SU-DHL-6 (cell line): Measurements from ENCODE around the gene PTPRG.

Experiments
- H2AFZ ChIP-seq: fragments of 200-600 bp; sonication (generic); 2 replicates; pipeline ENCODE4 v1.6.1; 2014; ENCODE audit warnings: low read depth, mild to moderate bottlenecking, moderate library complexity, mixed read lengths, antibody characterized with exemption, low read length; ENCODE audit not compliant: severe bottlenecking
- H3F3A ChIP-seq: fragments of 200-600 bp; shearing (Covaris generic); 2 replicates; pipeline ENCODE4 v1.6.0; 2016; ENCODE audit warnings: antibody characterized with exemption, mild to moderate bottlenecking; ENCODE audit not compliant: insufficient read depth
- H3K27ac ChIP-seq: fragments of 200-600 bp; sonication (generic); 2 replicates; pipeline ENCODE4 v1.5.1; 2016; ENCODE audit warnings: low read depth, mild to moderate bottlenecking, low read length, moderate library complexity, mixed read lengths
- H3K27me3 ChIP-seq: fragments of 200-600 bp; sonication (generic), shearing (Covaris generic); 2 replicates; pipeline ENCODE4 v1.6.0; 2014; ENCODE audit warnings: mild to moderate bottlenecking, low read length
- H3K36me3 ChIP-seq: fragments of 200-600 bp; sonication (generic); 2 replicates; pipeline ENCODE4 v1.6.1; 2014; ENCODE audit warnings: mild to moderate bottlenecking, low read length, mixed read lengths
- H3K4me2 ChIP-seq: fragments of 300-600, 200-600 bp; shearing (Covaris generic), sonication (generic); 2 replicates; pipeline ENCODE4 v1.6.0; 2014; ENCODE audit warnings: low read length, low read depth, mild to moderate bottlenecking; ENCODE audit not compliant: poor library complexity, severe bottlenecking
- H3K4me3 ChIP-seq: fragments of 200-600 bp; sonication (generic); 2 replicates; pipeline ENCODE4 v1.5.1; 2014; ENCODE audit warnings: antibody characterized with exemption, low read length, mild to moderate bottlenecking, mixed read lengths; ENCODE audit not compliant: insufficient read depth, poor library complexity, severe bottlenecking
- H3K79me2 ChIP-seq: fragments of 200-600 bp; sonication (generic); 2 replicates; pipeline ENCODE4 v1.6.1; 2014; ENCODE audit warnings: mild to moderate bottlenecking, low read length, moderate library complexity; ENCODE audit not compliant: insufficient read depth
- H3K9ac ChIP-seq: fragments of 200-600 bp; sonication (generic); 2 replicates; pipeline ENCODE4 v1.7.0; 2014; ENCODE audit warnings: mild to moderate bottlenecking, low read length
- H3K9me2 ChIP-seq: fragments of 200-600 bp; sonication (generic); replicated peaks from 2 replicates; pipeline ENCODE4 v1.6.1; 2014; ENCODE audit warnings: low read length; ENCODE audit not compliant: insufficient read depth
- H3K9me3 ChIP-seq: fragments of 200-600 bp; sonication (generic); 2 replicates; pipeline ENCODE4 v1.6.1; 2014; ENCODE audit warnings: low read length, mixed read lengths; ENCODE audit not compliant: insufficient read depth
- H4K20me1 ChIP-seq: fragments of 200-600 bp; sonication (generic); 2 replicates; pipeline ENCODE4 v1.6.1; 2014; ENCODE audit warnings: low read depth, mild to moderate bottlenecking, antibody characterized with exemption, low read length, moderate library complexity, mixed read lengths
- EZH2phosphoT487 ChIP-seq: fragments of 200-600 bp; sonication (generic), shearing (Covaris generic); conservative IDR thresholded peaks from 2 replicates; pipeline ENCODE4 v1.6.1; 2018; ENCODE audit warnings: mild to moderate bottlenecking, antibody characterized with exemption, low read length, moderate library complexity, mixed read lengths
- TF ChIP-seq, protein P1 (sequence below): fragments of 200-600 bp; sonication (generic); IDR thresholded peaks from one replicate; pipeline ENCODE4 v1.5.1; 2017; ENCODE audit warnings: antibody characterized with exemption, mild to moderate bottlenecking, low read length, moderate library complexity; ENCODE audit not compliant: insufficient read depth, poor library complexity, severe bottlenecking

Gene PTPRG

GRCh38 chr3:62100282-62100989 lies 539.1 kb downstream of the PTPRG start:
- H4K20me1 ChIP-seq, result no peaks in the 10 kb centered on the region
- no peaks in the 10 kb centered on the region for H3K79me2 ChIP-seq
- H3K9me3 ChIP-seq, result no peaks in the 10 kb centered on the region
- no peak overlapping the region for H3K9ac ChIP-seq
- no peak overlapping the region for H2AFZ ChIP-seq
- H3K27ac ChIP-seq, result no peak overlapping the region
- H3F3A ChIP-seq, result no peaks in the 10 kb centered on the region
- H3K4me2 ChIP-seq, result no peak overlapping the region
- TF ChIP-seq, protein P1, sequence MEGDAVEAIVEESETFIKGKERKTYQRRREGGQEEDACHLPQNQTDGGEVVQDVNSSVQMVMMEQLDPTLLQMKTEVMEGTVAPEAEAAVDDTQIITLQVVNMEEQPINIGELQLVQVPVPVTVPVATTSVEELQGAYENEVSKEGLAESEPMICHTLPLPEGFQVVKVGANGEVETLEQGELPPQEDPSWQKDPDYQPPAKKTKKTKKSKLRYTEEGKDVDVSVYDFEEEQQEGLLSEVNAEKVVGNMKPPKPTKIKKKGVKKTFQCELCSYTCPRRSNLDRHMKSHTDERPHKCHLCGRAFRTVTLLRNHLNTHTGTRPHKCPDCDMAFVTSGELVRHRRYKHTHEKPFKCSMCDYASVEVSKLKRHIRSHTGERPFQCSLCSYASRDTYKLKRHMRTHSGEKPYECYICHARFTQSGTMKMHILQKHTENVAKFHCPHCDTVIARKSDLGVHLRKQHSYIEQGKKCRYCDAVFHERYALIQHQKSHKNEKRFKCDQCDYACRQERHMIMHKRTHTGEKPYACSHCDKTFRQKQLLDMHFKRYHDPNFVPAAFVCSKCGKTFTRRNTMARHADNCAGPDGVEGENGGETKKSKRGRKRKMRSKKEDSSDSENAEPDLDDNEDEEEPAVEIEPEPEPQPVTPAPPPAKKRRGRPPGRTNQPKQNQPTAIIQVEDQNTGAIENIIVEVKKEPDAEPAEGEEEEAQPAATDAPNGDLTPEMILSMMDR, result no peak
- no peak for TF ChIP-seq EZH2phosphoT487
- H3K36me3 ChIP-seq, result no peaks in the 10 kb centered on the region
- no peaks in the 10 kb centered on the region for H3K9me2 ChIP-seq
- H3K4me3 ChIP-seq, result no peak overlapping the region
- H3K27me3 ChIP-seq, result no peaks in the 10 kb centered on the region

GRCh38 chr3:62101488-62101887 lies 540.1 kb downstream of the PTPRG start:
- H3F3A ChIP-seq, result no peaks in the 10 kb centered on the region
- H3K79me2 ChIP-seq, result no peaks in the 10 kb centered on the region
- no peak overlapping the region for H2AFZ ChIP-seq
- no peak overlapping the region for H3K27ac ChIP-seq
- no peak for TF ChIP-seq EZH2phosphoT487
- TF ChIP-seq, protein P1, result no peak
- H3K9me3 ChIP-seq, result no peaks in the 10 kb centered on the region
- no peaks in the 10 kb centered on the region for H3K36me3 ChIP-seq
- H3K4me2 ChIP-seq, result no peak overlapping the region
- H3K27me3 ChIP-seq, result no peaks in the 10 kb centered on the region
- H3K4me3 ChIP-seq, result no peak overlapping the region
- H3K9me2 ChIP-seq, result no peaks in the 10 kb centered on the region
- H4K20me1 ChIP-seq, result no peaks in the 10 kb centered on the region
- no peak overlapping the region for H3K9ac ChIP-seq

- no peak overlapping the region for H3K4me2 ChIP-seq
These were observed 542.2 kb downstream of the PTPRG start for GRCh38 chr3:62103531-62103930.

More at GRCh38 chr3:62103531-62103930, 542.2 kb downstream of the PTPRG start:
- Histone ChIP-seq H3K9me2 (no peaks in the 10 kb centered on the region), H2AFZ (no peak overlapping the region), H3F3A (no peaks in the 10 kb centered on the region), H3K36me3 (no peaks in the 10 kb centered on the region), H4K20me1 (no peaks in the 10 kb centered on the region), H3K79me2 (no peaks in the 10 kb centered on the region), H3K27me3 (no peaks in the 10 kb centered on the region), H3K27ac (no peak overlapping the region), H3K9me3 (no peaks in the 10 kb centered on the region), H3K9ac (no peak overlapping the region), H3K4me3 (no peak overlapping the region)
- TF ChIP-seq, protein P1, result no peak
- TF ChIP-seq EZH2phosphoT487, result no peak
